H1 (cell line): ENCODE measurements around the gene ATP6V1F. TPM values are rescaled to one million over a fixed set of nuclear protein-coding genes. Genes with fewer than 3 reads are reported as not detected.

Source experiments
- CTCF ChIA-PET: fragments of 300-600 bp; sonication (Branson Sonifier 250); formaldehyde crosslinking; loops from one replicate; lab custom pipeline; 2021; ENCODE audit not compliant: partially characterized antibody; lab: Charles Lee
- POLR2A ChIA-PET: fragments of 300-600 bp; sonication (Branson Sonifier 250); formaldehyde crosslinking; loops from one replicate; lab custom pipeline; 2021; ENCODE audit warnings: inconsistent platforms; ENCODE audit not compliant: partially characterized antibody; lab: Charles Lee
- DNase-seq, 2 experiments: peaks; one replicate each; pipeline versions ENCODE4 v3.0.0 to v3.0.0-alpha.2; 2010 to 2022; ENCODE audit warnings: low spot score in 2 of 2, low read depth in 1 of 2, mixed read lengths in 1 of 2
- FAIRE-seq: peaks from 2 replicates; lab custom pipeline; 2011; peaks lifted over from hg19 to GRCh38; lab: Jason Lieb, UNC
- H2AFZ ChIP-seq: 2 replicates; pipeline ENCODE4 v1.8.1; 2012; ENCODE audit warnings: low read length, inconsistent platforms
- H2AK5ac ChIP-seq: 2 replicates; pipeline ENCODE4 v1.6.1; 2013; ENCODE audit warnings: low read depth, low read length
- H2BK120ac ChIP-seq: replicated peaks from 2 replicates; pipeline ENCODE3; 2013; ENCODE audit warnings: low read depth, low read length, inconsistent platforms
- H2BK12ac ChIP-seq: 2 replicates; pipeline ENCODE4 v1.6.1; 2013; ENCODE audit warnings: low read depth, low read length
- H2BK15ac ChIP-seq: 2 replicates; pipeline ENCODE4 v1.6.1; 2013; ENCODE audit warnings: low read length
- H2BK20ac ChIP-seq: 2 replicates; pipeline ENCODE4 v1.6.1; 2013; ENCODE audit warnings: low read length
- H2BK5ac ChIP-seq: 2 replicates; pipeline ENCODE4 v1.6.1; 2013; ENCODE audit warnings: low read depth, low read length
- H3K14ac ChIP-seq: 2 replicates; pipeline ENCODE4 v1.6.1; 2013; ENCODE audit warnings: inconsistent platforms; ENCODE audit not compliant: insufficient read length
- H3K18ac ChIP-seq: 2 replicates; pipeline ENCODE4 v1.6.1; 2013; ENCODE audit warnings: low read length; ENCODE audit errors: extremely low read depth
- H3K23ac ChIP-seq: 2 replicates; pipeline ENCODE4 v1.6.1; 2013; ENCODE audit warnings: inconsistent platforms; ENCODE audit not compliant: insufficient read length
- H3K23me2 ChIP-seq: 2 replicates; pipeline ENCODE4 v1.6.1; 2013; ENCODE audit warnings: low read depth, low read length
- H3K27ac ChIP-seq: 2 replicates; pipeline ENCODE4 v1.6.1; 2011; ENCODE audit warnings: low read depth, low read length, inconsistent platforms
- H3K27me3 ChIP-seq, 4 experiments: replicated peaks in 1 of 4; 1 replicate in 1 of 4; 2 replicates in 3 of 4; pipeline versions ENCODE4 v1.6.1 to v1.8.1; 2011 to 2013; ENCODE audit warnings: low read length in 3 of 4, mild to moderate bottlenecking in 3 of 4, inconsistent platforms in 2 of 4, mixed read lengths in 2 of 4, moderate library complexity in 1 of 4; ENCODE audit not compliant: control insufficient read depth in 3 of 4, insufficient read depth in 3 of 4; ENCODE audit errors: extremely low read depth in 1 of 4
- H3K36me3 ChIP-seq, 4 experiments: 2 replicates each; pipeline versions ENCODE4 v1.6.1 to v1.8.1; 2011 to 2013; ENCODE audit warnings: mild to moderate bottlenecking in 4 of 4, low read length in 3 of 4, moderate library complexity in 2 of 4, control low read depth in 1 of 4, inconsistent platforms in 1 of 4; ENCODE audit not compliant: insufficient read depth in 4 of 4, control insufficient read depth in 2 of 4
- H3K4ac ChIP-seq: replicated peaks from 2 replicates; pipeline ENCODE3; 2013; ENCODE audit warnings: low read length, low read depth, mixed read lengths, inconsistent platforms; ENCODE audit not compliant: insufficient read length
- H3K4me1 ChIP-seq, 4 experiments: replicated peaks in 1 of 4; 1 replicate in 1 of 4; 2 replicates in 3 of 4; pipeline versions ENCODE4 v1.6.1 to v1.8.1; 2011 to 2013; ENCODE audit warnings: low read length in 3 of 4, inconsistent platforms in 2 of 4, mixed read lengths in 1 of 4; ENCODE audit not compliant: insufficient read depth in 4 of 4, control insufficient read depth in 3 of 4
- H3K4me2 ChIP-seq, 2 experiments: 2 replicates each; pipeline versions ENCODE4 v1.6.1 to v1.8.1; 2011 to 2013; ENCODE audit warnings: low read depth in 2 of 2, low read length in 2 of 2, control low read depth in 1 of 2, inconsistent platforms in 1 of 2, mild to moderate bottlenecking in 1 of 2; ENCODE audit not compliant: insufficient read depth in 1 of 2
- H3K4me3 ChIP-seq, 4 experiments: fragments of 200-600, 300-600 bp in 1 of 4; sonication (generic), shearing (Covaris generic), sonication (Bioruptor Twin) in 1 of 4; 2 replicates each; pipeline versions ENCODE4 v1.5.1 to v1.8.1; 2011 to 2016; ENCODE audit warnings: low read length in 4 of 4, low read depth in 3 of 4, control low read depth in 2 of 4, inconsistent platforms in 2 of 4, mild to moderate bottlenecking in 2 of 4, mixed read lengths in 1 of 4, moderate library complexity in 1 of 4; ENCODE audit not compliant: insufficient read depth in 2 of 4; ENCODE audit errors: extremely low read depth in 1 of 4
- H3K56ac ChIP-seq: replicated peaks from 2 replicates; pipeline ENCODE3; 2013; ENCODE audit warnings: low read depth, mild to moderate bottlenecking, mixed read lengths, low read length, inconsistent platforms; ENCODE audit not compliant: insufficient read length
- H3K79me1 ChIP-seq: 2 replicates; pipeline ENCODE4 v1.6.1; 2013; ENCODE audit warnings: low read depth, low read length, control low read depth
- H3K79me2 ChIP-seq, 2 experiments: 2 replicates each; pipeline versions ENCODE4 v1.6.1 to v1.8.1; 2012 to 2013; ENCODE audit warnings: low read length in 2 of 2, mild to moderate bottlenecking in 2 of 2, inconsistent platforms in 1 of 2; ENCODE audit not compliant: insufficient read depth in 2 of 2, control insufficient read depth in 1 of 2
- H3K9ac ChIP-seq, 4 experiments: replicated peaks in 1 of 4; 1 replicate in 1 of 4; 2 replicates in 3 of 4; pipeline versions ENCODE4 v1.6.1 to v1.8.1; 2011 to 2013; ENCODE audit warnings: low read depth in 3 of 4, low read length in 3 of 4, control low read depth in 2 of 4, mild to moderate bottlenecking in 2 of 4, moderate library complexity in 2 of 4, inconsistent platforms in 1 of 4; ENCODE audit errors: extremely low read depth in 1 of 4
- H3K9me3 ChIP-seq, 2 experiments: 2 replicates each; pipeline versions ENCODE4 v1.6.1 to v1.8.1; 2012 to 2013; ENCODE audit warnings: mild to moderate bottlenecking in 2 of 2, moderate library complexity in 2 of 2, control low read depth in 1 of 2, inconsistent platforms in 1 of 2, low read depth in 1 of 2, low read length in 1 of 2, mixed read lengths in 1 of 2; ENCODE audit not compliant: insufficient read depth in 2 of 2
- H4K20me1 ChIP-seq, 2 experiments: replicated peaks in 1 of 2; 2 replicates each; pipeline versions ENCODE3 to v1.8.1; 2011 to 2013; ENCODE audit warnings: inconsistent platforms in 2 of 2, low read length in 2 of 2, mild to moderate bottlenecking in 1 of 2; ENCODE audit not compliant: insufficient read depth in 2 of 2, control insufficient read depth in 1 of 2
- H4K5ac ChIP-seq: 2 replicates; pipeline ENCODE4 v1.6.1; 2013; ENCODE audit warnings: low read length, low read depth, mixed read lengths, inconsistent platforms; ENCODE audit not compliant: insufficient read length
- H4K8ac ChIP-seq: 2 replicates; pipeline ENCODE4 v1.8.0; 2013; ENCODE audit warnings: mild to moderate bottlenecking, moderate library complexity, low read length, inconsistent platforms; ENCODE audit not compliant: insufficient read depth; ENCODE audit errors: extremely low read depth
- H4K91ac ChIP-seq: replicated peaks from 2 replicates; pipeline ENCODE3; 2013; ENCODE audit warnings: low read length, mixed read lengths, inconsistent platforms; ENCODE audit not compliant: insufficient read length
- MAX ChIP-seq: IDR thresholded peaks from 2 replicates; pipeline ENCODE4 v1.6.1; 2012; ENCODE audit warnings: inconsistent platforms
- RBBP5 ChIP-seq: IDR thresholded peaks from 2 replicates; pipeline ENCODE4 v1.7.1; 2012; ENCODE audit warnings: low read depth, mild to moderate bottlenecking, inconsistent platforms, low read length, moderate library complexity, borderline replicate concordance
- SIN3A ChIP-seq, 2 experiments: IDR thresholded peaks in 1 of 2; conservative IDR thresholded peaks in 1 of 2; 2 replicates each; pipeline ENCODE4 v1.6.1; 2011 to 2012; ENCODE audit warnings: low read length in 2 of 2, improper control_type of control experiment in 1 of 2, low read depth in 1 of 2, mild to moderate bottlenecking in 1 of 2
- SUZ12 ChIP-seq: fragments of 200-600 bp; sonication (generic); IDR thresholded peaks from 2 replicates; pipeline ENCODE4 v1.6.1; 2012; ENCODE audit warnings: mild to moderate bottlenecking, inconsistent platforms, low read length, moderate library complexity, mixed read lengths
- WGBS, 2 experiments: shearing (Covaris generic) in 1 of 2; methylation state at CpG; one replicate each; pipeline versions ENCODE4 v1.1.6 to v1.1.7; 2013 to 2015; ENCODE audit warnings: low lambda C conversion rate in 2 of 2, mixed read lengths in 2 of 2, inconsistent platforms in 1 of 2, low coverage in 1 of 2, missing lambda C conversion rate in 1 of 2; ENCODE audit not compliant: insufficient replicate concordance in 2 of 2, insufficient coverage in 1 of 2, insufficient read length in 1 of 2; ENCODE audit errors: extremely low coverage in 1 of 2, missing lambda C conversion rate in 1 of 2; 5-methylcytosine and 5-hydroxymethylcytosine counted together
- polyA plus RNA-seq, 7 experiments: library from polyadenylated mRNA; depleted of rRNA in 3 of 7; stranded (reverse) in 5 of 7; unstranded in 2 of 7; fragments of >200 nt in 5 of 7; fragments of 200-250 nt in 2 of 7; gene quantifications; 1 replicate in 5 of 7; 2 replicates in 1 of 7; 4 replicates in 1 of 7; pipeline versions ENCODE4 v1.2.1 to v1.2.3, GENCODE V29; 2011 to 2013; ENCODE audit warnings: missing spikeins in 2 of 7, mixed read lengths in 2 of 7
- total RNA-seq: library from RNA; stranded (reverse); fragmentation: NEBNext Ultra II Directional; extraction: Animal tissue kit (Norgen Biotek cat#: 25700); gene quantifications from 2 replicates; pipeline ENCODE4 v1.2.1, GENCODE V29; 2021

Gene ATP6V1F
- total and polyA plus RNA-seq, 2 of the 8 experiments (the other 6 are each of a cell fraction or from before 2014, with no cell fraction given), result 104 to 318 TPM

GRCh38 chr7:128890306-128891109, 27.9 kb downstream of the ATP6V1F start:
- no peak overlapping the region for H3K14ac ChIP-seq
- no peaks in the 10 kb centered on the region for H3K79me2 ChIP-seq
- no peak overlapping the region for H2BK20ac ChIP-seq
- no peak overlapping the region for H2BK5ac ChIP-seq
- H3K23ac ChIP-seq, result no peak overlapping the region
- FAIRE-seq (no peak), DNase-seq (peak in 1 of 2 experiments; percentile 64)
- no peak overlapping the region for H3K56ac ChIP-seq
- H3K4me1 ChIP-seq, result peaks cover 0 to 19% (median 13%) of the 10 kb centered on the region in 4 experiments; a peak in 5 of 7 replicates
- 0 out of 2 replicates have a peak overlapping the region, but pooled peaks have one; percentile 81 for H2BK15ac ChIP-seq
- H3K79me1 ChIP-seq, result 0 out of 2 replicates have a peak, but pooled peaks cover 7% of the 10 kb centered on the region
- TF ChIP-seq SIN3A (conservative IDR thresholded peaks at IDR 0.05 in 1 of 2, IDR thresholded peaks at IDR 0.05 in 1 of 2; ENCODE audit: low read depth in 1 of 2, low read length in 2 of 2) (no peak), RBBP5 (peak; percentile 70; the same call in 1 of the 2 replicates), MAX (peak; percentile 14; the same call in 1 of the 2 replicates), SUZ12 (0 out of 2 replicates have a peak, but pooled peaks have one; percentile 37)
- POLR2A ChIA-PET, result interaction anchor here (0.9 to 1.1 kb wide), 2 partner anchors 20 to 22 kb away, joined by 3 to 4 read pairs; partner anchors contain the start of gene KCP
- peak overlapping the region; percentile 84 for H4K8ac ChIP-seq
- CTCF ChIA-PET, result interaction anchor here (0.7 to 2.0 kb wide), 5 partner anchors 9 to 69 kb away, joined by 3 to 8 read pairs (median 4); no protein-coding TSS in a partner anchor
- no peaks in the 10 kb centered on the region for H3K36me3 ChIP-seq
- H3K9ac ChIP-seq, result peak overlapping the region in 1 of 4 experiments; percentile 34; a peak in 1 of 7 replicates
- peak overlapping the region; percentile 78 for H3K18ac ChIP-seq
- H2AK5ac ChIP-seq, result peak overlapping the region; percentile 15; the same call in 1 of the 2 replicates
- H4K20me1 ChIP-seq, result peaks cover 0 to 13% of the 10 kb centered on the region in 2 experiments
- WGBS, 2 experiments, result 29% methylated on average over 29 of the region's 67 CpGs; no CpG with 5 or more reads in 1 of the 2 experiments
- peaks cover 20% of the 10 kb centered on the region; the same call in 1 of the 2 replicates for H3K23me2 ChIP-seq
- H3K4me3 ChIP-seq, result peak overlapping the region; percentile 28 to 66 (median 40)
- no peak overlapping the region for H2BK120ac ChIP-seq
- H3K4me2 ChIP-seq, result peak overlapping the region; percentile 30 to 83
- H2BK12ac ChIP-seq, result peak overlapping the region; percentile 5; the same call in 1 of the 2 replicates
- H3K4ac ChIP-seq, result peak overlapping the region; percentile 21
- H2AFZ ChIP-seq, result peak overlapping the region; percentile 7; the same call in 1 of the 2 replicates
- H4K91ac ChIP-seq, result no peak overlapping the region
- H3K27ac ChIP-seq, result no peak overlapping the region
- no peaks in the 10 kb centered on the region for H3K9me3 ChIP-seq
- peaks cover 0 to 7% (median 4%) of the 10 kb centered on the region in 4 experiments; a peak in 4 of 7 replicates for H3K27me3 ChIP-seq
- no peak overlapping the region for H4K5ac ChIP-seq
